Keratinocyte (primary cell): Measurements from ENCODE around the gene CREBL2.

Source experiments
- EZH2 ChIP-seq: IDR thresholded peaks from one replicate; pipeline ENCODE4 v1.6.1; 2012; ENCODE audit warnings: inconsistent platforms, mild to moderate bottlenecking, low read length, moderate library complexity
- TF ChIP-seq, protein P1 (sequence below), 3 experiments: IDR thresholded peaks in 1 of 3; conservative IDR thresholded peaks in 1 of 3; optimal IDR thresholded peaks in 1 of 3; 2 replicates in 2 of 3; 3 replicates in 1 of 3; pipeline versions ENCODE3 to v1.5.1; 2011; ENCODE audit warnings: low read length in 3 of 3, mild to moderate bottlenecking in 3 of 3, moderate library complexity in 2 of 3, control low read depth in 1 of 3, inconsistent platforms in 1 of 3; ENCODE audit not compliant: insufficient read depth in 2 of 3; ENCODE audit errors: extremely low read depth in 1 of 3

DNA sequence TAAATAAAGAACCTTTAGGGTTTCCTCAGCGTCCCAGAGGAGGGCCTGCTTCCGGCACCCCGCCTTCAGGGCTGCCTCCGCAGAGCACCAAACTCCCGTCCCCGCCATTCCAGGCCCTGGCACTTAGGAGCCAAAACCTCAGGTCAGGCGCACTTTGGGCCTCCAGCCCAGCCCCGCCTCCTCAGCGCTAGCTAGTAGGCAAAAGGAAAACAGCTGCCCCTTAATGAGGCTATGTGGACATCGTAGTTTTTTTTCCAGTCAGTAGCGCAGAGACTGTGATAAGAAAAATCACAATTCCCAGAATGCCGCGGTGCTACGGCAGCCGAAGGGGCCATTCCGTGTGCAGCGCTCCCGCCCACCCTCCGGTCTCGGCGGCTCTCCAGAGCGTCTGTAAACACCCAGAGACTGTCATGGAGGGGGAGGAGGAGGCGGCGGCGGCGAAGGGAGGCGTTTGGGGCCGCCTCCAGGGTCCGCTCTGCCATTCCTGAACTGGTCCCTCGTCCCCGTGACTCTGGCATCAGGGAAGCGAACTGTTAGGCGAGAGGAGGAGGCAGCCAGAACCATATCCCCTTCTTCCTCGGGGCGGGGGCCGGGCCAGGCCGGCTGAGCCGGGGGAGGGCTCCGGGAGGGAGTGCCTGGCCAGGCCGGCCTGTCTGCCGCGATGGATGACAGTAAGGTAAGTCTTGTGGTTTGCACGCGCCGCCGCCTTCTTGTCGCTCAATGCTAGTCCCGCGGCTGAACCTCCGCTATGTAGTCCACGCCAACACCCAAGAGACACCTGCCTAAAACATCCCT, at the start of gene CREBL2:
- TF ChIP-seq, protein P1, sequence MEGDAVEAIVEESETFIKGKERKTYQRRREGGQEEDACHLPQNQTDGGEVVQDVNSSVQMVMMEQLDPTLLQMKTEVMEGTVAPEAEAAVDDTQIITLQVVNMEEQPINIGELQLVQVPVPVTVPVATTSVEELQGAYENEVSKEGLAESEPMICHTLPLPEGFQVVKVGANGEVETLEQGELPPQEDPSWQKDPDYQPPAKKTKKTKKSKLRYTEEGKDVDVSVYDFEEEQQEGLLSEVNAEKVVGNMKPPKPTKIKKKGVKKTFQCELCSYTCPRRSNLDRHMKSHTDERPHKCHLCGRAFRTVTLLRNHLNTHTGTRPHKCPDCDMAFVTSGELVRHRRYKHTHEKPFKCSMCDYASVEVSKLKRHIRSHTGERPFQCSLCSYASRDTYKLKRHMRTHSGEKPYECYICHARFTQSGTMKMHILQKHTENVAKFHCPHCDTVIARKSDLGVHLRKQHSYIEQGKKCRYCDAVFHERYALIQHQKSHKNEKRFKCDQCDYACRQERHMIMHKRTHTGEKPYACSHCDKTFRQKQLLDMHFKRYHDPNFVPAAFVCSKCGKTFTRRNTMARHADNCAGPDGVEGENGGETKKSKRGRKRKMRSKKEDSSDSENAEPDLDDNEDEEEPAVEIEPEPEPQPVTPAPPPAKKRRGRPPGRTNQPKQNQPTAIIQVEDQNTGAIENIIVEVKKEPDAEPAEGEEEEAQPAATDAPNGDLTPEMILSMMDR (optimal IDR thresholded peaks at IDR 0.05 in 1 of 3, IDR thresholded peaks at IDR 0.05 in 1 of 3, conservative IDR thresholded peaks at IDR 0.05 in 1 of 3; ENCODE audit: extremely low read depth in 1 of 3, insufficient read depth in 2 of 3, low read length in 3 of 3) = no peak
- no peak for TF ChIP-seq EZH2
